Stimulated activated naive CD8-positive, alpha-beta T cell treated with anti-CD3 and anti-CD28 coated beads, Interleukin-15, amount 100 ng/mL, for 72 hours (primary cell): Measurements from ENCODE around the gene CSRP1.
A peak's percentile ranks its signal among the peaks of the same experiment; 100 is the strongest.
"Not testable (repeated sequence)": the region's sequence is repeated elsewhere in the genome, so short reads cannot be mapped to it uniquely, and the experiment has no call there.

Source experiments
- ATAC-seq: fragments of 150-1000 bp; cut with Tn5 transposase; 2 replicates; pipeline ENCODE4 v1.10.0; 2021; ENCODE audit warnings: mild to moderate bottlenecking, moderate library complexity
- DNase-seq, 2 donors: peaks; one replicate each; pipeline ENCODE4 v3.0.0; 2021 to 2022
- H3K27ac Mint-ChIP-seq, 2 donors: one replicate each; pipeline ENCODE4 v1.8.0; 2022; ENCODE audit warnings: mild to moderate bottlenecking in 2 of 2, mixed read lengths in 2 of 2, moderate library complexity in 2 of 2
- H3K27me3 Mint-ChIP-seq: one replicate; pipeline ENCODE4 v1.8.0; 2022; ENCODE audit warnings: mixed read lengths
- H3K4me1 Mint-ChIP-seq: one replicate; pipeline ENCODE4 v1.8.0; 2022; ENCODE audit warnings: mild to moderate bottlenecking, mixed read lengths
- H3K4me3 Mint-ChIP-seq, 2 donors: one replicate each; pipeline ENCODE4 v1.8.0; 2022; ENCODE audit warnings: mild to moderate bottlenecking in 2 of 2, mixed read lengths in 2 of 2, moderate library complexity in 1 of 2
- H3K9me3 Mint-ChIP-seq, 2 donors: one replicate each; pipeline ENCODE4 v1.8.0; 2022; ENCODE audit warnings: mixed read lengths in 2 of 2

The CSRP1 gene

DNA sequence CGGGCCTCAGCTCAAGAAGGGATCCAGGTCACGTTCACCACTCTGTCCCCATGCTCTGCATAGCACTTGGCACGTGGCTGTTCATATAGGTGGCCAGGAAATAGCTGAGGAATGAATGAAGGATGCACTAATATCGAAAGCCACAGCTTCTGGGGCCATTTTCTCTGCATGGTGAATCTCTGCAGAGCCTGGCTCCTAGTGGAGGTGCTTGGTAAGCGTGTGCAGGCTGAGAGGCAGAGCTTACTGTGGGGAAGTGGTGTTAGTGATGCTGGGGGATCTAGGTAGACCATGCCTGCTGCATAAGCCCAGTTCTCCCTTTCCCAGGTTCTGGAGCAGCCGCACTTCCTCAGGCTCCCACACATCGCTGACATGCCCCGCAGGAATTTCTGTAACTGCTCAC lies 8.3 kb downstream of the CSRP1 start:
- ATAC-seq: no peak
- H3K4me1 Mint-ChIP-seq: peaks cover 5% of the 10 kb centered on the region
- peak overlapping the region in 1 of 2 donors; percentile 63 for H3K27ac Mint-ChIP-seq
- no peaks in the 10 kb centered on the region for H3K9me3 Mint-ChIP-seq
- DNase-seq: no peak
- H3K4me3 Mint-ChIP-seq: no peak overlapping the region
- H3K27me3 Mint-ChIP-seq: no peaks in the 10 kb centered on the region

- Mint-ChIP-seq H3K4me3 (no peak overlapping the region), H3K4me1 (no peaks in the 10 kb centered on the region), H3K27ac (no peak overlapping the region), H3K9me3 (no peaks in the 10 kb centered on the region), H3K27me3 (no peaks in the 10 kb centered on the region)
- DNase-seq: no peak
- ATAC-seq: no peak
Measured at GRCh38 chr1:201497935-201498509, 8.9 kb downstream of the CSRP1 start.

DNA sequence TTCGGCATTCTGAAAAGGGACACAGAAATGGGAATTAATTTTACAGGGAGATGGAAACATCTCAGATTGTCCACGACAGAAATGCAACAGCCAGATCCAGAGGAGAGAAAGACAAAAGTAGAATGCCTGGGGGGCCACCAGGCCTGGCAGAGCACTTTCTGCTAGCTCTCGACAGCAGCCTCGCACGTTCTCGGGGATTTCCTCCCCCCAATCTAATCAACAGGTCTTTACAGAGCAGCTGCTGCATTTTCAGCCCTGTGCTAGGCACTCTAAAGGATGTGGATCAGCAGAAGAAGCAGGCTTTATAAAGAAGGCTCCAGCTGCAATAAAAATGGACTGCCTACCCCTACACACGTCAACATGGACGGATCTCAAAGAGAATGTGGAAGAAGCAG lies 10.6 kb downstream of the CSRP1 start:
- H3K4me3 Mint-ChIP-seq: no peak overlapping the region
- ATAC-seq (no peak), DNase-seq (no peak)
- no peaks in the 10 kb centered on the region for H3K27me3 Mint-ChIP-seq
- H3K27ac Mint-ChIP-seq: no peak overlapping the region
- no peaks in the 10 kb centered on the region for H3K4me1 Mint-ChIP-seq
- no peaks in the 10 kb centered on the region for H3K9me3 Mint-ChIP-seq

DNA sequence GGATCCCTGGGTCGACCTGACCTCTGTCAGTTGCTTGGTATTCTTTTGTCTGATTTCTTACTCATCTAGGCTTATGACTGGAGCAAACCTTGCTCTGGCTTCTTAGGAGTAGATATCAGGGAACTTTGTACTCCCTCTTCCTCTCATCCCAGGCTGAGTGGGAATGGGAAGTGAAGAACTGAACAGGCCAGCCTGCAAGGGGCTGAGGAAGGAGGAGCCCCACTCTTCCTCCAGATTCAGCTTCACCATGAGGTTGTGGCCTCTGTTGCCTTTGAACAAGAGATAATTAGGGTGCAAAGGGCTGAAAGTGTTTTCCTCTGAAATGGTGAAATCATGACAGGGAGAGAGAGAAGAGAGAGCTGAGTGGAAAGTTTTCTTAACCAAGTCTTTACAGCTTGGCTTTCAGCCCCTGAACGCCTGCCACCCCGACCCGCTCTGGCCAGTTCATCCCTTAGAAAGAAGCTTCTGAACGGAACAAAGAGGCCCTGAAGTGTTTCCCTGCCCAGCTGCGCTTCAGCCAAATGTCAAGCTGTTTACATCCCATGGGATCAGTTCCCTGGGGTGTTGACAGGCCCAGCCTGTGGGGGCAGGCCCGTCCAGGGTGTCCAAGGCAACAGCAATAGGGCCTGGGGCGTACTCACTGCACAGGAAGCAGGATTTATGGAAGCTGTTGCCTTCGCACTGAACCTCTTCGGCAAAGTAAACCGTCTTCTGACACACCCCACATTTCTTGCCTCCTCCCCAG lies 11.2 kb downstream of the CSRP1 start:
- no peaks in the 10 kb centered on the region for H3K4me1 Mint-ChIP-seq
- no peak for DNase-seq
- peak overlapping the region; percentile 40 to 67 for H3K27ac Mint-ChIP-seq
- ATAC-seq: no peak
- H3K27me3 Mint-ChIP-seq: no peaks in the 10 kb centered on the region
- no peak overlapping the region for H3K4me3 Mint-ChIP-seq
- no peaks in the 10 kb centered on the region for H3K9me3 Mint-ChIP-seq

- Mint-ChIP-seq H3K4me3 (no peak overlapping the region), H3K27me3 (no peaks in the 10 kb centered on the region), H3K4me1 (no peaks in the 10 kb centered on the region), H3K9me3 (no peaks in the 10 kb centered on the region), H3K27ac (no peak overlapping the region)
- ATAC-seq: no peak
- no peak for DNase-seq
Measured at GRCh38 chr1:201493757-201494617, 12.9 kb downstream of the CSRP1 start.

DNA sequence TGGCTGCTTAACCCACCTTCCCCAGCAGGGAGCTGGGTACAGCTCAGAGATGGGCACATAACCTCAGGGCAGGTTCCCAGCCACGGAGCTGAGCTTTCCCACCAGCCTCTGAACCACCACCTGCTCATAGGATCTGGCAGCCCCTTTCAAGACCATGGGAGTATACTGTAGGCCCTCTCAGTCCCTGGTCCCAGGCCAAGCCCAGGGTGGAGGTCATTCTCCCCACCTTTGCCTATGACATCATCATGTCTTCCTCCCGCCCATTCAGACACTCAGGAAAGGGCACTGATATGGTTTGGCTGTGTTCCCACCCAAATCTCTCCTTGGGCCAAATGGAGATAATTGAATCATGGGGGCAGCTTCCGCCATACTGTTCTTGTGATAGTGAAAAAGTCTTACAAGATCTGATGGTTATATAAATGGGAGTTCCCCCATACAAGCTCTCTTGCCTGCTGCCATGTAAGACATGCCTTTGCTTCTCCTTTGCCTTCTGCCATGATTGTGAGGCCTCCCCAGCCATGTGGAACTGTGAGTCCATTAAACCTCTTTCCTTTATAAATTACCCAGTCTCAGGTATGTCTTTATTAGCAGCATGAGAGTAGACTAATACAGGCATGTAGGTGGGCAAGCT lies 13.8 kb downstream of the CSRP1 start:
- not testable (repeated sequence) for H3K4me3 Mint-ChIP-seq, H3K27me3 Mint-ChIP-seq, ATAC-seq, H3K4me1 Mint-ChIP-seq, DNase-seq, H3K9me3 Mint-ChIP-seq, H3K27ac Mint-ChIP-seq

DNA sequence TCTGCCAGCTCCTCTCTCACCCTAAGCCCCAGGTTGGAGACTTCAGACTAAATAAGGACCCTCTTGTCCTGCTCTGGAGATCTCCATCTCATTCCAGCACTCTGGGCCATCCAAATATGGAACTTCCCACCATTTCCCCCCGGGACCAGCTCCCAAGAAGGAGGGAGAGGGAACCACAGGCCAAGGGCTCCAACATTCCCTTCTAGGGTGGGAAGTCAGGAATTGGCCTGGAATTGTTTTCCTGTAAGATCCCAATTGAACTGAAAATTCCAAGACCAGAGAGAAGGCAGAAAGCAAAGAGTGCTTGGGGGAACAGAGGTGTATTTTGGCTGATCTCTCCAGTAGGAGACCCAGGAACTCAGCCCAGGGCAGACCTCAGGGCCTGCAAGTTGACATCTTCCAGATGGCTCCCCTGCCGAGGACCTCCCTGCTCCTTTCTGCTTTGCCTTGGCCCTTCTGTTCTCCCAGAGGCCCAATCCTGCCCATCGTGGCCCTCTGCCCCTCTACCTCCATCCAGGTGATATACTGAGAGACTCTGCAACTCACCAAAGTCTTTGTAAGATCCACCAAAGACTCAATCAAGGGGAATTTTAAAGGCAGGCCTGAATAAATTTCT lies 14.9 kb downstream of the CSRP1 start:
- Mint-ChIP-seq H3K9me3 (no peaks in the 10 kb centered on the region), H3K27me3 (no peaks in the 10 kb centered on the region), H3K4me3 (no peak overlapping the region), H3K27ac (no peak overlapping the region), H3K4me1 (no peaks in the 10 kb centered on the region)
- no peak for ATAC-seq
- DNase-seq: no peak

- no peaks in the 10 kb centered on the region for H3K9me3 Mint-ChIP-seq
- no peak overlapping the region for H3K27ac Mint-ChIP-seq
- no peaks in the 10 kb centered on the region for H3K4me1 Mint-ChIP-seq
- no peak overlapping the region for H3K4me3 Mint-ChIP-seq
- no peaks in the 10 kb centered on the region for H3K27me3 Mint-ChIP-seq
- DNase-seq (no peak), ATAC-seq (no peak)
Measured at GRCh38 chr1:201490708-201491131, 16.2 kb downstream of the CSRP1 start.

DNA sequence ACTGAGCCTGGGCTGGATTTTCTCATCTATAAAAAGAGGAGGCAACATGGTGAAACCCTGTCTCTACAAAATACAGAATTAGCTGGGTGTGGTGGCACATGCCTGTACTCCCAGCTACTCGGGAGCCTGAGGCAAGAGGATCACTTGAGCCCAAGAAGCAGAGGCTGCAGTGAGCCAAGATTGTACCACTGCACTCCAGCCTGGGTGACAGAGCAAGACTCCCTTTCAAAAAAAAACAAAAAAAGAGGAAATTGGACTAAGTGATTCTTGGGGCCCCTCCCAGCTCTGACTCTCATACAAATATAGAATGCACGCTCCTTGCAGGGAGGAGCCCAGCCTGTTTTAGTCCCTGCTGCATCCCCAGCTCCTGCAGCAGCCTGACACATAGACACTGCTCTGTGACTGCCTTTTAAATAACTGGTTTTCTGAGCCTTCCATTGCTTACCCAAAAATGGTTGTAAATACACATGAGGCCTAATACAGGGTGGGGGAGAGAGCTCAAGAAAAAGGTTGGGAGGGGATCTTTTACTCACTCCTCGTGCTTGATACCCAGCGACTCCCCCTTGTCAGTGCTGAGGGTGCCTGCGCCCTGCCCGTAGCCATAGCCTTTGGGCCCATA lies 17.2 kb downstream of the CSRP1 start:
- Mint-ChIP-seq H3K9me3 (no peaks in the 10 kb centered on the region), H3K27me3 (no peaks in the 10 kb centered on the region), H3K4me1 (no peaks in the 10 kb centered on the region), H3K27ac (no peak overlapping the region), H3K4me3 (no peak overlapping the region)
- ATAC-seq (no peak), DNase-seq (no peak)

GRCh38 chr1:201488830-201489589 lies 17.9 kb downstream of the CSRP1 start:
- Mint-ChIP-seq H3K4me1 (no peaks in the 10 kb centered on the region), H3K4me3 (no peak overlapping the region), H3K27me3 (no peaks in the 10 kb centered on the region), H3K9me3 (no peaks in the 10 kb centered on the region), H3K27ac (peak overlapping the region in 1 of 2 donors; percentile 37)
- DNase-seq (no peak), ATAC-seq (no peak)

GRCh38 chr1:201487742-201488141 lies 19.2 kb downstream of the CSRP1 start:
- H3K27me3 Mint-ChIP-seq: no peaks in the 10 kb centered on the region
- no peaks in the 10 kb centered on the region for H3K9me3 Mint-ChIP-seq
- DNase-seq (no peak), ATAC-seq (no peak)
- no peak overlapping the region for H3K27ac Mint-ChIP-seq
- H3K4me1 Mint-ChIP-seq: no peaks in the 10 kb centered on the region
- no peak overlapping the region for H3K4me3 Mint-ChIP-seq

DNA sequence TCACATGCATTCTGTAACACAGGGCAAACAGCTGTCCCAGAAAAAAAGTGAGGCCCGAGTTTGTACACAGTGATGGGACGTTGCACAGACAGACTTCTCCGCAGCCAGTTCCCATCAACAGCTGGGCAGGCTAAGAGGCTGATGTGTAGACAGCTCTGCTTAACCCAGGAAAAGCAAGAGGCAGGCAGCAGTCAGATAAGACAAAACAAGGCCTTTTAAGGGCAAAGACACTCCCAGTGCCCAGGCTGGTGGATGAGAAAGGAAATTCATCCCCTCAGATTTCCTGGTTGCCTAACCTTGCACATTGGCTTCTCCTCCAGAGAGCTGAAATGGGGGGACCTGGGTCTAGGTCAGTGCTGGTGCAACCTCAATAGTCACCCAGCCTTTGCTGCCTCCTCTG lies 20.7 kb downstream of the CSRP1 start:
- peaks cover 15% of the 10 kb centered on the region for H3K4me1 Mint-ChIP-seq
- DNase-seq (no peak), ATAC-seq (no peak)
- peaks cover 11% of the 10 kb centered on the region for H3K27me3 Mint-ChIP-seq
- H3K4me3 Mint-ChIP-seq: no peak overlapping the region
- no peaks in the 10 kb centered on the region for H3K9me3 Mint-ChIP-seq
- no peak overlapping the region for H3K27ac Mint-ChIP-seq

DNA sequence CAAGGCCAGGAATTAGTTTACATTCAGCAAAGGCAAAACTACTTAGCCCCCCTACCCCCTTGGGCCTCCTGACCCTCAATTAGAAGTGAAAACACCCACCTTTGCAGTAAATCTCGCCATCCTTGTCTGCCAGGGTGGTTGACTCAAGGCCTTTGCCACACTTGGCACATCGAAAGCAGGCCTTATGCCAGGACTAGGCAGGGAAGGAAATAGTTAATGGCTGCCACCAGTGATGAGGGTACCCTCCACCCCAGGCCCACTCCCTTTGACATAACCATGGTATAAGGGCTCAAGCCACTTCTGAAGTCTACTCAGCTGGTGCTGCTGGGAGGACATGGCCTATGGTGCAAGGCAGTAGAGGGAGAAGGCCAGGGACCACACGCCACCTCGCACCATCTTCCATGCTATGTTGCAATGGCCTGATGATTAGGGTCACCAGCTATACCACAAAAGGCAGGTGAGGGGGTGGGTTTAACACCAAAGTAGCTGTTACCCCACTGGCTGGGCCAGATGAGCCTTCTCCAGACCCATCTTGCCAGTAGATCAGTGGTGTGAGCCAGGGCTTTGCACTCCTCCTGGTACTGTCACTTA lies 21.6 kb downstream of the CSRP1 start:
- H3K4me3 Mint-ChIP-seq: no peak overlapping the region
- H3K27ac Mint-ChIP-seq: no peak overlapping the region
- H3K27me3 Mint-ChIP-seq: peaks cover 20% of the 10 kb centered on the region
- H3K9me3 Mint-ChIP-seq: no peaks in the 10 kb centered on the region
- peaks cover 24% of the 10 kb centered on the region for H3K4me1 Mint-ChIP-seq
- ATAC-seq: no peak
- no peak for DNase-seq

- H3K9me3 Mint-ChIP-seq: no peaks in the 10 kb centered on the region
- H3K4me1 Mint-ChIP-seq: peaks cover 28% of the 10 kb centered on the region
- H3K4me3 Mint-ChIP-seq: no peak overlapping the region
- H3K27me3 Mint-ChIP-seq: peaks cover 32% of the 10 kb centered on the region
- H3K27ac Mint-ChIP-seq: no peak overlapping the region
- DNase-seq: no peak
- no peak for ATAC-seq
Measured at GRCh38 chr1:201483373-201483949, 23.5 kb downstream of the CSRP1 start.
